AG10803 (cell line): ENCODE results near the gene CREB3.

Experiments
- DNase-seq: peaks from one replicate; pipeline ENCODE4 v3.0.0; 2010; ENCODE audit warnings: low read depth
- H3K4me3 ChIP-seq: 2 replicates; pipeline ENCODE4 v1.5.1; 2011; ENCODE audit warnings: mild to moderate bottlenecking, low read length, control low read depth
- CTCF ChIP-seq: conservative IDR thresholded peaks from 2 replicates; pipeline ENCODE4 v1.5.1; 2011; ENCODE audit warnings: mild to moderate bottlenecking, low read length, control low read depth, inconsistent platforms

CREB3 gene

GRCh38 chr9:35760651-35761050 is 28.2 kb downstream of the CREB3 start:
- H3K4me3 ChIP-seq = no peak overlapping the region
- TF ChIP-seq CTCF = no peak
- DNase-seq = no peak

- no peak for TF ChIP-seq CTCF
- H3K4me3 ChIP-seq = no peak overlapping the region
- no peak for DNase-seq
Observed at GRCh38 chr9:35763181-35763580, 30.7 kb downstream of the CREB3 start.

GRCh38 chr9:35763803-35764202 is 31.3 kb downstream of the CREB3 start:
- no peak for TF ChIP-seq CTCF
- no peak overlapping the region for H3K4me3 ChIP-seq
- no peak for DNase-seq

- TF ChIP-seq CTCF = no peak
- no peak overlapping the region for H3K4me3 ChIP-seq
- no peak for DNase-seq
Observed at GRCh38 chr9:35766997-35767396, 34.5 kb downstream of the CREB3 start.

GRCh38 chr9:35767458-35767857 is 35.0 kb downstream of the CREB3 start:
- no peak for TF ChIP-seq CTCF
- DNase-seq = no peak
- no peak overlapping the region for H3K4me3 ChIP-seq

- no peak overlapping the region for H3K4me3 ChIP-seq
Observed at GRCh38 chr9:35769763-35770162, 37.3 kb downstream of the CREB3 start.

GRCh38 chr9:35771075-35771433 is 38.6 kb downstream of the CREB3 start:
- no peak for DNase-seq
- no peak for TF ChIP-seq CTCF
- H3K4me3 ChIP-seq = no peak overlapping the region

More at GRCh38 chr9:35769763-35770162, 37.3 kb downstream of the CREB3 start:
- no peak for TF ChIP-seq CTCF
- DNase-seq = no peak
